K562 (cell line): Measurements from ENCODE around the gene MRM3. TPM values are rescaled to one million over a fixed set of nuclear protein-coding genes. Genes with fewer than 3 reads are reported as not detected.

ENCODE experiments used
- HNRNPUL1 ChIP-seq: fragments of 200-400 bp; formaldehyde crosslinking; IDR thresholded peaks from 2 replicates; pipeline ENCODE4 v1.6.1; 2017; ENCODE audit warnings: low read length
- ZBTB33 ChIP-seq: sonication (generic); formaldehyde crosslinking; IDR thresholded peaks from 2 replicates; pipeline ENCODE4 v1.8.1; 2023; ENCODE audit warnings: mild to moderate bottlenecking, missing genetic modification reagents
- ZNF696 ChIP-seq: fragments of 250-450 bp; sonication (Bioruptor Pico); conservative IDR thresholded peaks from 2 replicates; pipeline ENCODE4 v1.4.0; 2020; ENCODE audit warnings: mild to moderate bottlenecking, moderate library complexity
- polyA plus RNA-seq, 8 experiments: library from polyadenylated mRNA; depleted of rRNA in 4 of 8; stranded (reverse) in 5 of 8; unstranded in 3 of 8; fragments of >200 nt; fragmentation: Nextera tagmentation in 2 of 8; fragmentation: Illumina TruSeq in 1 of 8; extraction: Ambion mirVana in 2 of 8; extraction: Trizol in 1 of 8; gene quantifications; 2 replicates each; pipeline versions ENCODE4 v1.2.1 to v1.2.3, GENCODE V29; 2011 to 2014; ENCODE audit warnings: inconsistent platforms in 1 of 8, missing spikeins in 1 of 8
- total RNA-seq, 7 experiments: library from RNA; depleted of rRNA in 6 of 7; stranded (reverse); fragments of >200 nt in 6 of 7; fragmentation: Illumina TruSeq in 2 of 7; extraction: Trizol in 2 of 7; gene quantifications; 2 replicates each; pipeline versions ENCODE4 v1.2.1 to v1.2.3, GENCODE V29; 2011 to 2021; ENCODE audit warnings: low replicate concordance in 1 of 7
- TF ChIP-seq, protein P1 (sequence below): fragments of 450-650 bp; IDR thresholded peaks from 2 replicates; pipeline ENCODE4 v1.6.1; 2016; ENCODE audit warnings: mild to moderate bottlenecking, moderate library complexity

Gene MRM3
- total and polyA plus RNA-seq, 9 of the 15 experiments (the other 6 are each of a cell fraction or from before 2014, with no cell fraction given) = 2.4 to 24.8 (median 18.3) TPM

DNA sequence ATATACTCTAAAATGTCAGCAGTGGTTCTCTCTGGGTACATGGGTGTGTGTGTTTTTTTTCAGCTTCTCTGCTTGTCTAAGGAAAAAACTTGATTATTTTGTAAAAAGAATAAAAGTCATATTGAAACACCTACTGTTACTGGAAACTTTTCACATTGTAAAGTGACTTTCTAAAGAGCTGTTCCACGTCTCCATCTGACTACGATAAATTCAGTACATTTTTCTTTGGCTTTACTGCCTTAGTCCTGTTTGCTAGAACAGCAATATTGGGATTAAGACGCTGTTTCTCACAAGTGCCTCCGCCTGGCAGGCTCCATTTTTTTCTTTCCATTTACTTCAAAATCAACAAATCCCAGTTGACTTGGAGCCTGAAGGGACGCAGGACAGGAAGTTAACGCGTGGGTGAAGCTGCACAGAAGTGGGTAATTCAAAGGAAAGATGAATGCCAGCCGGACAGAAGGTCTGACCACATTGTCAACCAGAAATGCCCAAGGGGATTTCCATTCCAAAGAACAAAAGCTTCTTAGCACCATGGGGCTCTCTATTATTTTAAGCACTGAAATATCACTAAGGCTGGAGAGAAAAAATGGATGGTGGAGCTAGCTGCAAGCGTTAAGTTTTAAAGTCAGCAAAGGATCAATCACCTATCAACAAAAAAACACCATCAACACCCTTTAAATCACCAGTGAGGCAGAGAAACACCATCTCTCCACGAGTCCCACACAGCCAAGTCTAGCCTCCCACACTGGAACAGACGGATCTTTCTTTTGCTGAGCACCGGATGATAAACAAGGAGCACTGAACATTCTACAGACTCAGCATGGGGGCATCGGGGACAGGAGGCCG is 8.5 kb upstream of the MRM3 start (continued):
- TF ChIP-seq, protein P1, sequence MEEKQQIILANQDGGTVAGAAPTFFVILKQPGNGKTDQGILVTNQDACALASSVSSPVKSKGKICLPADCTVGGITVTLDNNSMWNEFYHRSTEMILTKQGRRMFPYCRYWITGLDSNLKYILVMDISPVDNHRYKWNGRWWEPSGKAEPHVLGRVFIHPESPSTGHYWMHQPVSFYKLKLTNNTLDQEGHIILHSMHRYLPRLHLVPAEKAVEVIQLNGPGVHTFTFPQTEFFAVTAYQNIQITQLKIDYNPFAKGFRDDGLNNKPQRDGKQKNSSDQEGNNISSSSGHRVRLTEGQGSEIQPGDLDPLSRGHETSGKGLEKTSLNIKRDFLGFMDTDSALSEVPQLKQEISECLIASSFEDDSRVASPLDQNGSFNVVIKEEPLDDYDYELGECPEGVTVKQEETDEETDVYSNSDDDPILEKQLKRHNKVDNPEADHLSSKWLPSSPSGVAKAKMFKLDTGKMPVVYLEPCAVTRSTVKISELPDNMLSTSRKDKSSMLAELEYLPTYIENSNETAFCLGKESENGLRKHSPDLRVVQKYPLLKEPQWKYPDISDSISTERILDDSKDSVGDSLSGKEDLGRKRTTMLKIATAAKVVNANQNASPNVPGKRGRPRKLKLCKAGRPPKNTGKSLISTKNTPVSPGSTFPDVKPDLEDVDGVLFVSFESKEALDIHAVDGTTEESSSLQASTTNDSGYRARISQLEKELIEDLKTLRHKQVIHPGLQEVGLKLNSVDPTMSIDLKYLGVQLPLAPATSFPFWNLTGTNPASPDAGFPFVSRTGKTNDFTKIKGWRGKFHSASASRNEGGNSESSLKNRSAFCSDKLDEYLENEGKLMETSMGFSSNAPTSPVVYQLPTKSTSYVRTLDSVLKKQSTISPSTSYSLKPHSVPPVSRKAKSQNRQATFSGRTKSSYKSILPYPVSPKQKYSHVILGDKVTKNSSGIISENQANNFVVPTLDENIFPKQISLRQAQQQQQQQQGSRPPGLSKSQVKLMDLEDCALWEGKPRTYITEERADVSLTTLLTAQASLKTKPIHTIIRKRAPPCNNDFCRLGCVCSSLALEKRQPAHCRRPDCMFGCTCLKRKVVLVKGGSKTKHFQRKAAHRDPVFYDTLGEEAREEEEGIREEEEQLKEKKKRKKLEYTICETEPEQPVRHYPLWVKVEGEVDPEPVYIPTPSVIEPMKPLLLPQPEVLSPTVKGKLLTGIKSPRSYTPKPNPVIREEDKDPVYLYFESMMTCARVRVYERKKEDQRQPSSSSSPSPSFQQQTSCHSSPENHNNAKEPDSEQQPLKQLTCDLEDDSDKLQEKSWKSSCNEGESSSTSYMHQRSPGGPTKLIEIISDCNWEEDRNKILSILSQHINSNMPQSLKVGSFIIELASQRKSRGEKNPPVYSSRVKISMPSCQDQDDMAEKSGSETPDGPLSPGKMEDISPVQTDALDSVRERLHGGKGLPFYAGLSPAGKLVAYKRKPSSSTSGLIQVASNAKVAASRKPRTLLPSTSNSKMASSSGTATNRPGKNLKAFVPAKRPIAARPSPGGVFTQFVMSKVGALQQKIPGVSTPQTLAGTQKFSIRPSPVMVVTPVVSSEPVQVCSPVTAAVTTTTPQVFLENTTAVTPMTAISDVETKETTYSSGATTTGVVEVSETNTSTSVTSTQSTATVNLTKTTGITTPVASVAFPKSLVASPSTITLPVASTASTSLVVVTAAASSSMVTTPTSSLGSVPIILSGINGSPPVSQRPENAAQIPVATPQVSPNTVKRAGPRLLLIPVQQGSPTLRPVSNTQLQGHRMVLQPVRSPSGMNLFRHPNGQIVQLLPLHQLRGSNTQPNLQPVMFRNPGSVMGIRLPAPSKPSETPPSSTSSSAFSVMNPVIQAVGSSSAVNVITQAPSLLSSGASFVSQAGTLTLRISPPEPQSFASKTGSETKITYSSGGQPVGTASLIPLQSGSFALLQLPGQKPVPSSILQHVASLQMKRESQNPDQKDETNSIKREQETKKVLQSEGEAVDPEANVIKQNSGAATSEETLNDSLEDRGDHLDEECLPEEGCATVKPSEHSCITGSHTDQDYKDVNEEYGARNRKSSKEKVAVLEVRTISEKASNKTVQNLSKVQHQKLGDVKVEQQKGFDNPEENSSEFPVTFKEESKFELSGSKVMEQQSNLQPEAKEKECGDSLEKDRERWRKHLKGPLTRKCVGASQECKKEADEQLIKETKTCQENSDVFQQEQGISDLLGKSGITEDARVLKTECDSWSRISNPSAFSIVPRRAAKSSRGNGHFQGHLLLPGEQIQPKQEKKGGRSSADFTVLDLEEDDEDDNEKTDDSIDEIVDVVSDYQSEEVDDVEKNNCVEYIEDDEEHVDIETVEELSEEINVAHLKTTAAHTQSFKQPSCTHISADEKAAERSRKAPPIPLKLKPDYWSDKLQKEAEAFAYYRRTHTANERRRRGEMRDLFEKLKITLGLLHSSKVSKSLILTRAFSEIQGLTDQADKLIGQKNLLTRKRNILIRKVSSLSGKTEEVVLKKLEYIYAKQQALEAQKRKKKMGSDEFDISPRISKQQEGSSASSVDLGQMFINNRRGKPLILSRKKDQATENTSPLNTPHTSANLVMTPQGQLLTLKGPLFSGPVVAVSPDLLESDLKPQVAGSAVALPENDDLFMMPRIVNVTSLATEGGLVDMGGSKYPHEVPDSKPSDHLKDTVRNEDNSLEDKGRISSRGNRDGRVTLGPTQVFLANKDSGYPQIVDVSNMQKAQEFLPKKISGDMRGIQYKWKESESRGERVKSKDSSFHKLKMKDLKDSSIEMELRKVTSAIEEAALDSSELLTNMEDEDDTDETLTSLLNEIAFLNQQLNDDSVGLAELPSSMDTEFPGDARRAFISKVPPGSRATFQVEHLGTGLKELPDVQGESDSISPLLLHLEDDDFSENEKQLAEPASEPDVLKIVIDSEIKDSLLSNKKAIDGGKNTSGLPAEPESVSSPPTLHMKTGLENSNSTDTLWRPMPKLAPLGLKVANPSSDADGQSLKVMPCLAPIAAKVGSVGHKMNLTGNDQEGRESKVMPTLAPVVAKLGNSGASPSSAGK = no peak
- TF ChIP-seq ZBTB33 (CRISPR knock-in tag) (no peak), HNRNPUL1 (no peak), ZNF696 (CRISPR knock-in tag) (no peak)
